Measurements from ENCODE around the gene ELOA2. TPM values are rescaled to one million over a fixed set of nuclear protein-coding genes. Genes with fewer than 3 reads are reported as not detected.

ELOA2 gene
- total RNA-seq, 2 donors from 2014 or later: 0.28 TPM; not detected in 1

GRCh38 chr18:47075098-47075883, 39.9 kb upstream of the ELOA2 start:
- no peak overlapping the region for H3K27ac ChIP-seq
- intact Hi-C loops (cut with DNase I): no loop called here
- H3K9me3 ChIP-seq: no peaks in the 10 kb centered on the region
- TF ChIP-seq POLR2A (IDR thresholded peaks at IDR 0.05): no peak
- TF ChIP-seq POLR2AphosphoS5 (IDR thresholded peaks at IDR 0.05): no peak
- TF ChIP-seq, protein P1, sequence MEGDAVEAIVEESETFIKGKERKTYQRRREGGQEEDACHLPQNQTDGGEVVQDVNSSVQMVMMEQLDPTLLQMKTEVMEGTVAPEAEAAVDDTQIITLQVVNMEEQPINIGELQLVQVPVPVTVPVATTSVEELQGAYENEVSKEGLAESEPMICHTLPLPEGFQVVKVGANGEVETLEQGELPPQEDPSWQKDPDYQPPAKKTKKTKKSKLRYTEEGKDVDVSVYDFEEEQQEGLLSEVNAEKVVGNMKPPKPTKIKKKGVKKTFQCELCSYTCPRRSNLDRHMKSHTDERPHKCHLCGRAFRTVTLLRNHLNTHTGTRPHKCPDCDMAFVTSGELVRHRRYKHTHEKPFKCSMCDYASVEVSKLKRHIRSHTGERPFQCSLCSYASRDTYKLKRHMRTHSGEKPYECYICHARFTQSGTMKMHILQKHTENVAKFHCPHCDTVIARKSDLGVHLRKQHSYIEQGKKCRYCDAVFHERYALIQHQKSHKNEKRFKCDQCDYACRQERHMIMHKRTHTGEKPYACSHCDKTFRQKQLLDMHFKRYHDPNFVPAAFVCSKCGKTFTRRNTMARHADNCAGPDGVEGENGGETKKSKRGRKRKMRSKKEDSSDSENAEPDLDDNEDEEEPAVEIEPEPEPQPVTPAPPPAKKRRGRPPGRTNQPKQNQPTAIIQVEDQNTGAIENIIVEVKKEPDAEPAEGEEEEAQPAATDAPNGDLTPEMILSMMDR (IDR thresholded peaks at IDR 0.05): no peak
- H3K27me3 ChIP-seq (replicated peaks; ENCODE audit: insufficient read depth): no peaks in the 10 kb centered on the region
- H3K4me1 ChIP-seq (replicated peaks): no peaks in the 10 kb centered on the region
- no peak overlapping the region for H3K4me3 ChIP-seq
- no peaks in the 10 kb centered on the region for H3K36me3 ChIP-seq
- WGBS: 40% methylated on average over 13 of the region's 13 CpGs
- DNase-seq (ENCODE audit: low spot score): no peak

DNA sequence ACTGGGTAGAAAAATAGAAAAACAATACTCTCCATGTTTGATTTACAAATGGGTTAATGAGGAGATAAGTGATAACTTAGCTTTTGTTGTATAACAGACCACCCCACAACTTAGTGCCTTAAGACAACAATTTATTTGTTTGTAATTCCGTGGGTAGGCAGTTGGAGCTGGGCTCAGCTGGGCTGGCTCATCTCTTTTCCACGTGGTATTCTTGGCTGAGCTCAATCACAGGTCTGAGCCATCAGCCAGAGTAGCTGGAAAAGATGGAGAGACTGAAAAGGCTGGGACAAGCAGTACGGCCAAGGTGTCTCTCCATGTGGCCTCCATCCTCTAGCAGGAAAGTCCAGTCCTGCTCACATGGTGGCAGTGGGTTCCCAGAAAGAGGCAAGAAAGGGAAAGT, 32.2 kb upstream of the ELOA2 start:
- intact Hi-C loops (cut with DNase I): no loop called here
- Histone ChIP-seq H3K36me3 (no peaks in the 10 kb centered on the region), H3K4me1 (replicated peaks) (no peaks in the 10 kb centered on the region), H3K27ac (no peak overlapping the region), H3K4me3 (no peak overlapping the region), H3K9me3 (no peaks in the 10 kb centered on the region), H3K27me3 (replicated peaks; ENCODE audit: insufficient read depth) (no peaks in the 10 kb centered on the region)
- 73% methylated on average over 3 of the region's 3 CpGs for WGBS
- TF ChIP-seq POLR2A (IDR thresholded peaks at IDR 0.05): no peak
- TF ChIP-seq, protein P1 (IDR thresholded peaks at IDR 0.05): no peak
- no peak for DNase-seq (ENCODE audit: low spot score)

DNA sequence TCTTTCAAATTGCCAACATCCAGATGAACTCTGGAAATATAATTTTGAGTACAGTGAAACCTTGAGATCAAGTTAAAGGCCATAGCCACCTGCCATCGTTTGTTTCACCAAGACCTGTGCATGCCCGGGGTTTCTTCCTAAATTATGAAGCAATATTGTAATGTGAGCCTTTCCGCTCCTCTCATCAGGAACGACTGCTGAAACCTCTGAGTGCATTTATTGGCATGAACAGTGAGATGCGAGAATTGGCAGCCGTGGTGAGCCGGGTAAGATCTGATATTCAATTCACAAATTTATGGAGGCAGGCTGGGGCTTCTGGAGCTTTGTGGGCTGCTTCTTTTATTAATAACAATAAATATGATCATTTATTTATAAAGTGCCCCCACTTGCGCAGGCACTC, 27.7 kb upstream of the ELOA2 start:
- Histone ChIP-seq H3K27ac (no peak overlapping the region), H3K4me1 (replicated peaks) (no peaks in the 10 kb centered on the region), H3K36me3 (no peaks in the 10 kb centered on the region), H3K4me3 (no peak overlapping the region), H3K27me3 (replicated peaks; ENCODE audit: insufficient read depth) (no peaks in the 10 kb centered on the region), H3K9me3 (no peaks in the 10 kb centered on the region)
- TF ChIP-seq POLR2AphosphoS5 (IDR thresholded peaks at IDR 0.05): no peak
- TF ChIP-seq, protein P1 (IDR thresholded peaks at IDR 0.05): no peak
- TF ChIP-seq POLR2A (IDR thresholded peaks at IDR 0.05): no peak
- intact Hi-C loops (cut with DNase I): no loop called here
- no peak for DNase-seq (ENCODE audit: low spot score)
- 85% methylated on average over 8 of the region's 8 CpGs for WGBS

- H3K9me3 ChIP-seq: no peaks in the 10 kb centered on the region
- H3K4me1 ChIP-seq (replicated peaks): no peaks in the 10 kb centered on the region
- H3K4me3 ChIP-seq: no peak overlapping the region
- no peak for DNase-seq (ENCODE audit: low spot score)
- H3K36me3 ChIP-seq: no peaks in the 10 kb centered on the region
- 69% methylated on average over 2 of the region's 2 CpGs for WGBS
- H3K27ac ChIP-seq: no peak overlapping the region
- TF ChIP-seq POLR2A (IDR thresholded peaks at IDR 0.05): no peak
- TF ChIP-seq, protein P1 (IDR thresholded peaks at IDR 0.05): no peak
- no peak for TF ChIP-seq POLR2AphosphoS5 (IDR thresholded peaks at IDR 0.05)
- H3K27me3 ChIP-seq (replicated peaks; ENCODE audit: insufficient read depth): no peaks in the 10 kb centered on the region
- intact Hi-C loops (cut with DNase I): no loop called here
Observed at GRCh38 chr18:47062471-47062870, 27.1 kb upstream of the ELOA2 start.

GRCh38 chr18:47054369-47054768, 18.9 kb upstream of the ELOA2 start:
- Histone ChIP-seq H3K4me3 (no peak overlapping the region), H3K9me3 (no peaks in the 10 kb centered on the region), H3K36me3 (no peaks in the 10 kb centered on the region), H3K27me3 (replicated peaks; ENCODE audit: insufficient read depth) (no peaks in the 10 kb centered on the region), H3K4me1 (replicated peaks) (no peaks in the 10 kb centered on the region), H3K27ac (no peak overlapping the region)
- WGBS: 86% methylated on average over 5 of the region's 5 CpGs
- no peak for DNase-seq (ENCODE audit: low spot score)
- intact Hi-C loops (cut with DNase I): loop anchor here (5.0 kb wide), 1 partner anchor 693 kb away; no protein-coding TSS in a partner anchor
- TF ChIP-seq, protein P1 (IDR thresholded peaks at IDR 0.05): no peak
- TF ChIP-seq POLR2AphosphoS5 (IDR thresholded peaks at IDR 0.05): no peak
- TF ChIP-seq POLR2A (IDR thresholded peaks at IDR 0.05): no peak
